Liver (tissue), 9 donors: ENCODE measurements around the gene CS. TPM values are rescaled to one million over a fixed set of nuclear protein-coding genes. Genes with fewer than 3 reads are reported as not detected.

ENCODE experiments used
- DNase-seq: peaks from one replicate; pipeline ENCODE4 v3.0.0-alpha.2; 2017; ENCODE audit warnings: low spot score
- H3K27ac ChIP-seq, 2 donors: one replicate each; pipeline ENCODE4 v1.7.0; 2013; ENCODE audit warnings: inconsistent platforms in 2 of 2, low read length in 2 of 2, control low read depth in 1 of 2, low read depth in 1 of 2, mild to moderate bottlenecking in 1 of 2
- H3K27me3 ChIP-seq, 4 donors: one replicate each; pipeline versions ENCODE4 v1.6.1 to v1.7.0; 2013; ENCODE audit warnings: low read length in 3 of 4, inconsistent platforms in 1 of 4, mild to moderate bottlenecking in 1 of 4, moderate library complexity in 1 of 4; ENCODE audit not compliant: control insufficient read depth in 4 of 4, insufficient read depth in 4 of 4
- H3K36me3 ChIP-seq, 4 donors: one replicate each; pipeline versions ENCODE4 v1.6.1 to v1.7.0; 2013; ENCODE audit warnings: low read length in 3 of 4, mild to moderate bottlenecking in 3 of 4, low read depth in 1 of 4, moderate library complexity in 1 of 4; ENCODE audit not compliant: control insufficient read depth in 4 of 4, insufficient read depth in 3 of 4
- H3K4me1 ChIP-seq, 4 donors: one replicate each; pipeline versions ENCODE4 v1.6.1 to v1.7.0; 2013; ENCODE audit warnings: low read length in 3 of 4, mild to moderate bottlenecking in 3 of 4, moderate library complexity in 1 of 4; ENCODE audit not compliant: control insufficient read depth in 4 of 4, insufficient read depth in 4 of 4
- H3K4me3 ChIP-seq, 3 donors: one replicate each; pipeline versions ENCODE4 v1.6.1 to v1.7.0; 2013; ENCODE audit warnings: low read length in 3 of 3, control low read depth in 1 of 3, low read depth in 1 of 3, mild to moderate bottlenecking in 1 of 3
- H3K9ac ChIP-seq, 2 donors: one replicate each; pipeline ENCODE4 v1.7.0; 2013; ENCODE audit warnings: low read length in 2 of 2, mild to moderate bottlenecking in 2 of 2, moderate library complexity in 2 of 2, control low read depth in 1 of 2, low read depth in 1 of 2
- H3K9me3 ChIP-seq, 4 donors: one replicate each; pipeline versions ENCODE4 v1.6.1 to v1.7.0; 2013; ENCODE audit warnings: low read length in 3 of 4; ENCODE audit not compliant: control insufficient read depth in 4 of 4
- CTCF ChIP-seq: fragments of 150-350 bp; IDR thresholded peaks from 2 replicates; pipeline ENCODE4 v1.5.1; 2017; ENCODE audit warnings: improper control_type of control experiment, low read depth, low read length; ENCODE audit not compliant: missing input control
- EGR1 ChIP-seq, 2 donors: IDR thresholded peaks; 2 replicates each; pipeline ENCODE4 v1.6.1; 2016 to 2018; ENCODE audit warnings: antibody characterized with exemption in 2 of 2, low read depth in 2 of 2
- FOXA1 ChIP-seq: IDR thresholded peaks from 2 replicates; pipeline ENCODE4 v1.6.1; 2016; ENCODE audit warnings: antibody characterized with exemption
- FOXA2 ChIP-seq: IDR thresholded peaks from 2 replicates; pipeline ENCODE4 v1.6.1; 2016; ENCODE audit warnings: antibody characterized with exemption
- GABPA ChIP-seq, 2 donors: IDR thresholded peaks in 1 of 2; conservative IDR thresholded peaks in 1 of 2; 2 replicates each; pipeline ENCODE4 v1.6.1; 2016; ENCODE audit warnings: antibody characterized with exemption in 2 of 2, mild to moderate bottlenecking in 1 of 2, moderate library complexity in 1 of 2
- HNF4A ChIP-seq, 2 donors: conservative IDR thresholded peaks; 2 replicates each; pipeline ENCODE4 v1.6.1; 2016; ENCODE audit warnings: antibody characterized with exemption in 2 of 2, mild to moderate bottlenecking in 2 of 2
- HNF4G ChIP-seq: IDR thresholded peaks from 2 replicates; pipeline ENCODE4 v1.6.1; 2016; ENCODE audit warnings: antibody characterized with exemption
- JUND ChIP-seq, 2 donors: IDR thresholded peaks; 2 replicates each; pipeline ENCODE4 v1.6.1; 2016; ENCODE audit warnings: antibody characterized with exemption in 2 of 2
- NR2F2 ChIP-seq: IDR thresholded peaks from 2 replicates; pipeline ENCODE4 v1.6.1; 2016; ENCODE audit warnings: antibody characterized with exemption
- RAD21 ChIP-seq, 2 donors: IDR thresholded peaks; 2 replicates each; pipeline ENCODE4 v1.6.1; 2016; ENCODE audit warnings: antibody characterized with exemption in 2 of 2, mild to moderate bottlenecking in 2 of 2
- REST ChIP-seq: IDR thresholded peaks from 2 replicates; pipeline ENCODE4 v1.6.1; 2016; ENCODE audit warnings: antibody characterized with exemption, mild to moderate bottlenecking
- RXRA ChIP-seq, 2 donors: IDR thresholded peaks; 2 replicates each; pipeline ENCODE4 v1.6.1; 2017 to 2018; ENCODE audit warnings: antibody characterized with exemption in 2 of 2, mild to moderate bottlenecking in 1 of 2
- SP1 ChIP-seq: IDR thresholded peaks from 2 replicates; pipeline ENCODE4 v1.6.1; 2018; ENCODE audit warnings: antibody characterized with exemption, mild to moderate bottlenecking
- TAF1 ChIP-seq: conservative IDR thresholded peaks from 2 replicates; pipeline ENCODE4 v1.6.1; 2016; ENCODE audit warnings: antibody characterized with exemption, mild to moderate bottlenecking
- YY1 ChIP-seq: IDR thresholded peaks from 2 replicates; pipeline ENCODE4 v1.6.1; 2016; ENCODE audit warnings: antibody characterized with exemption, mild to moderate bottlenecking
- ZBTB33 ChIP-seq: IDR thresholded peaks from 2 replicates; pipeline ENCODE4 v1.6.1; 2016; ENCODE audit warnings: antibody characterized with exemption
- polyA plus RNA-seq, 2 donors: library from polyadenylated mRNA; stranded (reverse) in 1 of 2; unstranded in 1 of 2; fragments of 200-250 nt in 1 of 2; fragments of >200 nt in 1 of 2; fragmentation: Nextera tagmentation in 1 of 2; extraction: Ambion mirVana in 1 of 2; gene quantifications; one replicate each; pipeline versions ENCODE4 v1.2.1 to v1.2.3, GENCODE V29; 2013 to 2015
- total RNA-seq, 2 donors: library from RNA; depleted of rRNA; stranded (reverse); fragments of >200 nt; gene quantifications; one replicate each; pipeline ENCODE4 v1.2.3, GENCODE V29; 2014
- TF ChIP-seq, protein P1 (sequence below): IDR thresholded peaks from 2 replicates; pipeline ENCODE4 v1.6.1; 2016; ENCODE audit warnings: antibody characterized with exemption
- TF ChIP-seq, protein P2 (sequence below): IDR thresholded peaks from 2 replicates; pipeline ENCODE4 v1.6.1; 2016; ENCODE audit warnings: antibody characterized with exemption
- donor health status: healthy.
- donor health status: healthy.
- donor health status: healthy.
- donor health status: healthy.
- donor health status: healthy.

CS gene
- total and polyA plus RNA-seq, 4 donors = 33.8 to 79.9 (median 47.5) TPM

- TF ChIP-seq CTCF (no peak), HNF4G (no peak)
- TF ChIP-seq, protein P1, sequence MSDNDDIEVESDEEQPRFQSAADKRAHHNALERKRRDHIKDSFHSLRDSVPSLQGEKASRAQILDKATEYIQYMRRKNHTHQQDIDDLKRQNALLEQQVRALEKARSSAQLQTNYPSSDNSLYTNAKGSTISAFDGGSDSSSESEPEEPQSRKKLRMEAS = no peak
Observed at GRCh38 chr12:56282030-56282429, 18.1 kb downstream of the CS start (continued).

DNA sequence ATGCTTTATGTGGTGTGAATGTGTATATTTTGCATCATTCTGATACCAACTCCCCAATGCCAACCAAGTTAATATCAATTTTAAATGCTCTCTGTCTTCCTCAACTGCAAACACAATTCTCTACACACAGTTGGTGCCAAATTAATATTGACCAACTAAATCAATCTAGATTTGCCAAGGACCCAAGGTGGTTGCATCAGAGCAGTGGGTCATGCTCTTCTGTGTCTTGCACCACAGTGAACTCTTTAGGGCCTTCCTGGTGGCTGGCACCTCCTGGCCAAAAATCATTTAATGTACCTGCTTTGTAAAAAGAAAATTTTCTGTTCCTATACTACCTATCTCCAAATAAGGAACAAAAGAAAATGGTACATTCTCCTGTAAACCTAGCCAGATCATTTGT is 19.3 kb downstream of the CS start:
- DNase-seq = no peak
- Histone ChIP-seq H3K27me3 (no peaks in the 10 kb centered on the region), H3K36me3 (peaks cover 13 to 50% (median 40%) of the 10 kb centered on the region in 4 donors), H3K9ac (no peak overlapping the region), H3K4me1 (peaks cover 1 to 30% (median 25%) of the 10 kb centered on the region in 4 donors), H3K4me3 (no peak overlapping the region), H3K9me3 (no peaks in the 10 kb centered on the region), H3K27ac (peak overlapping the region in 1 of 2 donors; percentile 0)
- TF ChIP-seq HNF4G (no peak), FOXA2 (peak; percentile 51), NR2F2 (no peak), TAF1 (no peak), REST (no peak), YY1 (peak; percentile 44), GABPA (IDR thresholded peaks at IDR 0.05 in 1 of 2, conservative IDR thresholded peaks at IDR 0.05 in 1 of 2) (peak in 1 of 2 donors; percentile 32), ZBTB33 (peak; percentile 48), SP1 (peak; percentile 52), HNF4A (conservative IDR thresholded peaks at IDR 0.05) (peak; percentile 68 to 77), EGR1 (IDR thresholded peaks at IDR 0.05; ENCODE audit: low read depth in 2 of 2) (no peak), RAD21 (IDR thresholded peaks at IDR 0.05) (peak; percentile 25 to 49), CTCF (no peak), RXRA (IDR thresholded peaks at IDR 0.05) (peak; percentile 87 to 90), FOXA1 (no peak), JUND (IDR thresholded peaks at IDR 0.05) (peak; percentile 42 to 70)
- TF ChIP-seq, protein P2, sequence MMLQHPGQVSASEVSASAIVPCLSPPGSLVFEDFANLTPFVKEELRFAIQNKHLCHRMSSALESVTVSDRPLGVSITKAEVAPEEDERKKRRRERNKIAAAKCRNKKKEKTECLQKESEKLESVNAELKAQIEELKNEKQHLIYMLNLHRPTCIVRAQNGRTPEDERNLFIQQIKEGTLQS = peak; percentile 66
- TF ChIP-seq, protein P1 = no peak
